Stimulated activated CD8-positive, alpha-beta memory T cell treated with anti-CD3 and anti-CD28 coated beads, Interleukin-2, amount 100 ng/mL, for 48 hours (primary cell): ENCODE measurements around the gene TRPV2.
"Not testable (repeated sequence)": the region's sequence is repeated elsewhere in the genome, so short reads cannot be mapped to it uniquely, and the experiment has no call there.

Source experiments
- DNase-seq, 2 donors: peaks; one replicate each; pipeline ENCODE4 v3.0.0-alpha.2; 2020; ENCODE audit warnings: low read depth in 2 of 2

TRPV2 gene

DNA sequence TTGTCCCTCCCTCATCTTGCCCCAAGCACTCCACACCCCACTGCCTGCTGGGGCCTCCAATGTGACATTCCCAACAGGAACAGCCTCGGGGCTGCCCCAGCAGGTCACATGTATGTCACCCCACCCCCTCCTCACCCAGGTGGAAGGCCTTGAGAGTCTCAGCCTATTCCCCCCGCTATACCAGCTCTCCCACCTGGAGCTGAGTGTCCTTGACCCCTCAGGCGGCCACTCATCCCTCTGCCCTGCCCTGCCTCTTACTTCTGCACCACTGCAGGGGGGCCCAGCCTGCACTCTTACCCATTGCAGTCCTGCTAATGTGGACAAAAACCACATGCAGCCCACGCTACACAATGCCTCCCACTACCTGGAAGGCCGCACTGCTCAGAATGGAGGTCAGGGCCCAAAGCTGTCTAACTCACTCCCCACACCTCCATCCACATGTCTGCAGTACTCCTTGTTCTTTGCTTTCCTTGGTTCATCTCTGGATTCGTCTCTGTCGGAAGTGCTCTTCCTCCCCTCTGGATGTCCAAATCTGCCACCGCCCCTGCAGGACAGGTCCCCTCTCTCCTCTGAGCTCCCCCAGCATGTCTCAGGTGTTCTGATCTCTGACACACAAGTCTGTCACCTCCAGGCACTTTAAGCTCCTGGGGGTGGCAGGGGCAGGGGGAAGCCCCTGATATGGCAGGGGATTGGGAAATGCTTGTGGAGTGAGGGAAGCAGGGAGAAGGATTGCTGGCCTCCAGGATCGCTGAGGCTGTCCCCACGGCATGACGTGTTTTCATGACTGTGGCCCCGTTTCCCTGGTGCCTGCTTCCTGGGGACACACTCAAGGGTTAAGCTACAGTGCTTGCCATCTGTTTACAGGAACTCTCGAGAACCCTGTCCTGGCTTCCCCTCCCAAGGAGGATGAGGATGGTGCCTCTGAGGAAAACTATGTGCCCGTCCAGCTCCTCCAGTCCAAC lies 20.8 kb downstream of the TRPV2 start:
- DNase-seq = no peak

DNA sequence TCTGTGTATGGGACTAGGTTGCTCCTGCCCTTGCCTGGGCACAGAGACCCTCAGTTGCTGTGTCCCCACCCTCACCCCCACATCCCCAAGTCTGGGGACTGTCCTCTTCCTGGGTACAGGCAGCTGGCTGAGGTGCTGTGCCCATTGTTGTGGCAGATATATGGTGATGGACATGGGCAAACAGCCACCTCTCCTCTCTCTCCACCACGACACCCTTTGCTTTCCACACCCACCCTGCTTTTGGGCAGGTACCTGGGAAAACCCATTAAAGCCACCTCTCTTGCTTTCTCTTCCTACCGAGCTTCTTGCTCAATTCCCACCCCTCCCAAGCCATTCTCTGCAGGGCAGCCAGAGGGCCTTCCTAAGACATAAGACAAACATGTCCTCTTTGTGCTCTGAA lies 21.7 kb downstream of the TRPV2 start:
- DNase-seq = no peak

DNA sequence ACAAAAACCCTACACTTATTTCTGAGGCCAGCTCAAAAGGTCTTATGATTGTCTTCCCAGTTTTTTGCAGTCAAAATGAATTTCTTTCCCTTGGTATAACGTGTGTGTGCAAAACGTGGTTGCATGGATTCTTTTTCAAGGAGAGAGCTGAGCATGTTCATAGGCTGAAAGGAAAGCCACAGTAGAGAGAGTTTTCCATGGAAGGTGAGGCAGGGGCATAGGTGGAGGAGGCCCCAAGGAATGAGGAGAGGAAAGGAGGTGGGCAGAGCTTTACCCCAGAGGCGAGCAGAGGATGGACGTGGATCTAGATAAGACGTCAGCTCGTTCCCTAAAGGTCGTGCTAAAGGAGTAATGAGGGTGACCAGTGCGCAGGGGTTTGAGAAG lies 22.8 kb downstream of the TRPV2 start:
- no peak for DNase-seq

DNA sequence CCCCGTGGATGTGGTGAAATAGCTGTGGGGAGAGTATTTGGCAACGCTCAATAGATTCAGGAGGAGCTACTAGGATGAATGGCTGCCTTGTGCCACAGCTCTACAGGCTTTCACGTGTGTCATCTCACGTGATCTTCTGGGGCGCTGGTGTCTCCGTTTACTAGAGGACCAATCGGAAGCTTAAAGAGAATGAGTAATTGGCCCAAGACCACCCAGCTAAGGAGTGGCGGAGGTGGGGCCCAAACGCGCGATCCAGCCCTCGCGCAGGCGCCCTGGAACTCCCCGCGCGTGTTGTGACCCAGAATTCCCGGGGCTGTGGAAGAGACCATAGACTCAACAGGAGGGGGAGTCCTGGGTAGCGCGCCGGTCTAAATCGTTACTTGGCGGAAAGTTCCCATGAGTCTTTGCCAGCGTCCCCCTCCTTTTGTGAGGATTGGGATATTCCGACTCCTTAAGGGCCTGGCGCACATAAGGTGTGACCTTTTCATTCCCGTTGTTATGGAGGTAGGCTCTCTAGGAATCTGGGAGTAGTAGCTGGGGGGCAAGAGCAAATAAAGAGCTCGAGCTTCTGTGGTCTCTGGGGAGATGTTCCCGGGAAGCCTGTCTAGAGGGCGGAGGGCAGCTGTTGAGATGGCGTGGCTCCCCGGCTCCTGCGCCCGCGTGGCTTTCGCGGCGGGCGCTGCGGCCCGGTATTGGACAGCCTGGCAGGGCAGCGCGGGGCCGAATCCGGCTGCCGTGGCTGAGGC lies 23.4 kb downstream of the TRPV2 start:
- peak; percentile 89 to 90 for DNase-seq

DNA sequence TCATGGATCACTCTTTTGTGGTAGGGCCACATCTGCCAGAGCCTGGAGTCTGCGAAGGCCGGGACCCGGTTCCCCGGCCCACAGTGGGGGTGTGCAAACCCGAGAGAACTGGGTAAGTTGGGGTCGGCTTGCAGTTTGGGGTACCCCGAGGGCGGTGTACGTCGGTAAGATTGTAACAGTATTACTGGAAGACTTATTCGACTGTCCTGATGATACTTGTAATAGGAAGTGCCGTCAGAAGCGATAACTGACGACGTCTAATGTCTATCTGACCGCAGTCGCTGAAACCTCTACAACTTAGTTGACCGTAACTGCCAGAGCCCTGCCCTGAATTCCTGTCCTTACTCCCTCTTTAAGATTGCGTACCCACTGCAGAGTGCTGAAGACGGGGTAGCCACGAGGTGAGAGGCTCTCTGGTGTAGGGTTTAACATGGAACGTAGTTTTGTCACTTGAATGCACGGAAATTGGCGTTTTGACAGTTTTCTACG lies 24.0 kb downstream of the TRPV2 start:
- no peak for DNase-seq

DNA sequence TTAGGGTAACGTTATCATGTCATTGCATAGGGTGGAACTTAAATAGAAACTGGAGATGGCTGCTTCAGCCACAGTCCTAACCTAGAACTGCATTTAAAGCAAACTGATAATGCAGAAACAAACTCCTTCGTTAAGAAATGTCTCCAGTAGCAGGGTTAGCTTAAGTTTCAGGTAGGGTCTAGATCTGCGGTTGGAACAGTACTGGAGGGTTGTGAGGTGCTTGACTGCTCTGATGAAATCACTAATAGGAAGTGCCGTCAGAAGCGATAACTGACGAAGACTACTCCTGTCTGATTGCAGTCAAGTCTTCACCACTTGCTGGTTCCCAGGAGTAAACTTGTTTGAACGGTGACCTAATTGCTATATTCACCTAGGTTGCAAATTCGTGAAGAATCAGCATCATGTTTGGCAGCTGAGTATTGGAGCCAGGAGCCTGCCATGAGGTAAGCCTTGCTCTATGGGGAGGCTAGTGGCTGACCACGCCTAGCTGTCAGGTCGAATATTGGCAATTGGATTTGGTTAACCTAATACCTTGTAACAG lies 24.5 kb downstream of the TRPV2 start:
- DNase-seq = no peak

DNA sequence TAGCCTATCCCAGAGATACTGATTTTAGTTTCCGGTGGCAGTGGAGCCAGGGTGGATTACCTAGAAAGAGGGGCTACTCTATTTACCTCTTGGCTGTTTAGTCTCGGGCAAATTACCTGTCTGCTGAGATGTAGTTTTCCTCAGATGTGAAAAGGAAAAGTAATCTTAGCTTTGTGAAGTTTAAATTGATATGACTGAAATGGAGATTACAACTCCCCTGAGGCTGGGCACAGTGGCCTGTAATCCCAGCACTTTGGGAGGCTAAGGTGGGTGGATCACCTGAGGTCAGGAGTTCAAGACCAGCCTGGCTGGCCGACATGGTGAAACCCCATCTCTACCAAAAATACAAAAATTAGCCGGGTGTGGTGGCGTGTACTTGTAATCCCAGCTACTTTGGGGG lies 25.0 kb downstream of the TRPV2 start:
- DNase-seq = not testable (repeated sequence)

DNA sequence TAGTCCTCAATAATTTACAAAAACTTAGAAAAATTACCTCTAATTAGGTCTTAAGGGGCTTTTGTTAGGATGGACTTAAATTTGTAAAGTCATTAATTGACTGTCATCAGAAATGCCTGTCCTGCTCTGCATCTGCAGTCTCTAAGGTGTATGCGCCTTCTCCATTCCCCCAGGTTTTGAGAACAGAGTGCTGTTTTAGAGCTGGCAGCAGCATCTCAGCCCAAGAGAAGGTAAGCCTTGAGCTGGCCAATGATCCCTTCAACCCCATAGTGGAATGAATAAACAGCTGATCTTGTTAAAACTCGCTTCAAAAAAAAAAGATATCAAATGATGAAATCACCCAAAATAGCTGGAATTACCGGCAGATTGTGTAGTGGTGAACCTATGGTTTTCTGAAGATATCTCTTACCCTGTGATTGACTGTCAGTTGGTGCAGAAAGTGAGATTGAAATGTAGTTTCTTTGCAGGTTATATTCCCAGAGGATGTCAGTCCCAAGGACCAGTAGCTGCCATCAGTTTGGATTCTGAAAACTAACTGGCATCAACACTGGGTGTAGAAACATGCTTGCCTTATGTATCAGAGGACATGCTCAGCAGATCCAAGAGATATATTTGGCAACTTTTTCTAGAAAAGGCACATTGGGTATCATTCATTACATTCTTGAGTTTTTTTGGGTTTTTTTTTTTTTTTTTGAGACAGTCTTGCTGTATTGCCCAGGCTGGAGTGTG lies 25.7 kb downstream of the TRPV2 start:
- DNase-seq = no peak

DNA sequence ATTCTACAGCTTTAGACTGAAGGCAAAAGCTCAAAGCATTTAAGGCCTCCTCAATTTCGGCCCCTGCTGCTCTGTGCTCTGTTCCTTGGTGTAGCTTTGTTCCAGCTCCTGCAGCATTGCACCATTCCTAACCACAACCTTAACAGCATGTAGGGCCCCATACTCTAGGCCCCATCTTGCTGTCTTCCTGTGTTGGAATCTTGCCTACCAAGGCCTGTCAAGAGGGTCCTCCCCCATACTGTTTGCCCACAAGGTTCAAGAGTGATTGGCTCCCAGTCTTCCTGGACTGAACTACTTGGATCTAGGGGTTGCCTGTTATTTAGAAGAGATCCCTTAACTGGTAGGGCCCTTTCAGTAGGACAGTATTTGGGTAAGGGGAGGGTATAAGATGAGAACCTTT lies 26.8 kb downstream of the TRPV2 start:
- no peak for DNase-seq

DNA sequence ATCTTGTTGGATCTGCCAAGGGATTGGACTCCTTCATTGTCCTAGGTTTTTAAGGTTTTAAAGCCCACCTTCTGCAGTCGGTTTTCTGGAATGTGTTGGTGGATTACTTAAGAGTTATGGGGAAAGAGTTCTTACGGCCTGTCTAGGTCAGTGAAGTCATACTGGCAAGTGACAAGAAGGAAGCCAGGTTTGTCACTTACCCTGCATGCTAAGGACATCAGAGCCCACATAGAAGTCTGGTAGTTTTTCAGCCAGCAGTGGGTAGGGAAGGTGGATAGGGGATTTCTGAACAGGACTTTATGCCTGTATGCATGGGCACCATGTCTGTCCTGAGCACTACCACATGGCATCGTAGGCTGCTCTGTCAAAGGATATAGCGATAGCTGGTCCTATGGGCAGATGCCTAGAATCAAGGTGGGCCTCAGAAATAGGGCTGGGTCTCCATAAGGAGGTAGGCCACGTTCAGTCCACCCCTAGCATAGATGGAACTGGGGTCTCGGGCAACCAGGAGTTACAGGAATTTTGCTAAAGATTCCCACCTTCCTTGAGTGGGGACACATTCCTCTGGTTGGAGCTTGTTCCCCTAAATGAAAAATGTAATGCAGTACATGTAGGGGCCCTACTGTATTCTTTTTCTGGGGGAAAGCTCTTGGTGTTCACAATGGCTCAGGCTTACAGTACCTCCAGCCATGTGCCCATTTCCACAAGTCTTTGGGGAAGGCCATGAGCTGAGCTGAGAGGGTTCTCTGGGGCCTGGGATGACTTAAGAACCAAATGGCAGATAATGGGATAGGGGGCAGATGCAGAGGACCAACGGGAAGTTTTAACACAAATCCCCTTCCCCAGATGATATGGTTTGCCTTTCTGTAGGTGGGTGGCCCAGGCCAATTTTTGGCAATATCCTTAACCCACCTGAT lies 27.5 kb downstream of the TRPV2 start:
- DNase-seq = no peak

DNA sequence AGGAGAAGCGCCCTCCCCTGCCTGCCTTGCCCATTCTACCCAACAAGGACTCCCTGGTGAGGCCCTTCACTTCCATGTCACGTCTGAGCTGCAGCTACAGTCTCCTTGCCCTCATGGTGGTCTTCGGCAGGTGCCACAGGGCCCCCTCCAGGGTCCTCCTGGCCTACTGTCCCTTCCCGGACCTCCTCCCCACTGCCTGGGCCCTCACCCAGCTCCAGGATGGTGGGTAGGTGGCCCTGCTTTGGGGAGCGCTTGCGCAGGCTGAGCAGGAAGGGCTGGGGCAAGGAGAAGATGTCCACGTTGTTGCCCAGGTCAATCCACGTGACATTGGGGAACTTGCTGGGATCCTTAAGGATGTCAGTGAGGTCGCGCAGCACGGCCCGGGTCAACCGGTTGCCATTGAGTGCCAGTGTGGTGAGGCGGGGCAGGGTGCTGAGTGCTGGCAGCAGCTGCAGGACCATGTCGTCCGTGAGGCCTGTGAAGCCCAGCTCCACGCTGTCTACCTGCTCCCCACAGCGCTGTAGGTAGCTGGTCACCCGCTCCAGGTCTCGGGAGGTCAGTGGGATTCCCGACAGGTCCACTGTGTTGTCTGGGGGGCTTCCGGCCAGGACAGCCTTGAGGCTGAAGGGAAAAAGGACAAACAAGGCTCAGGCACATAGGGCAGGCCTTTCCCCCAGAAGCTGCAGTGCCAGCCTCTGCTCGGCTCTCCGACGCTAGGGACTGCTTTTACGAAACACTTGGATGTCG lies 28.3 kb downstream of the TRPV2 start:
- DNase-seq = no peak

DNA sequence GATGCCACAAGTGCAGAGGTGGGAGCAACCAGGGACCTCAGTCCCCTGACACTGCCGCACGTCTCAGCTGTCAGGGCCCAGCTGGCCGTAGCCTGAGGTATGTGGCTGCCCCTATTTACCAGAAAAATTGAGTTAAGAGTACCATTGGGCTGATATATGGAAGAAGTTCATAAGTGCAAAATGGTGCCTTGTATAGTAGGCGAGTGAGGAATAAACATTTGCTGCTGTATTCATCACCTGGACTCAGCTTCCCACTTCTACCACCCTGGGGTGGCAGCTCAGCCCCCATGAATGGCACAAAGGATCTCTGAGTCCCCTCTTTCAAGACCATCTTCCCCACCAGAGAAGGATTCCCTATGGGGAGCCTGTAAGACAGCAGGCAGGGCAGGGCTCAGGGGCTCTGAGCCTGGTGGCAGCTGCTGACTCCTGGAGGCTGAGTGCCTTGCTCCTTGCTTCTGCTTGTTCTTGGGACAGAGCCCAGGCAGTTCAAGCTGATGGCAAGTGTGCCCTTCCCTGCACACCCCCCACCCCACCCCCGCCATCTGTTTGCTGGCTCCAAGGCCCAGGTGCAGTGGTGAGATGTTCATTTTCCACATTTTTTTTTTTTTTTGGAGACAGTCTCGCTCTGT lies 29.0 kb downstream of the TRPV2 start:
- no peak for DNase-seq

DNA sequence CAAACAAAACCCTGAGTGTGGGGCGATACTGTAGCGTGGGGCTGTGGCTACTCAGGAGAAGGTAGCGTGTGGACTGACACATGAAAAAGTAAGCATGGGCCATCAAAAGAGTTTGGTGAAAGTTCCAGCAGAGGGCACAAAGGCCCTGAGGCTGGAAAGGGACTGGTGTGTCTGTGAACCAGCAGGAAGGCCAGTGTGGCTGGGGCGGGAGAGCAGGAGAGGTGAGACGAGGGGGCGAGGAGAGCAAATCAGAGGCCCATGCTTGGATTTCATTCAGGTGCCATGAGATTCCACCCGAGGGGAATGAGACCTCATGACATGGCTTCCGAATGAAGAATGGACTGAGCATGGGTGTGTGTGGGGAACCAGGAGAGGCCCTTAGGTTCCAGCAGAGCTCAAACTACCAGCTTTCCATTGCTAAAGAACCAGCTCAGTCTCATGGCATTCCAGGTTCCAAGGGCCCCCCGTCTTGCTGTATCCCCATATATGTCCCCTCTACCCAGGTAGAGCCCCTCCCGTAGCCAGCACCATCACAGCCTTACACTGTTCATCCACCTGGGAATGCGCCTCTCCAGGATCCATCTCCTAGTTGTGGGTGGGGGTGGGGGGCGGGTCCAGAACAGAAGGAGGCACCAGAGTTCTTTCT lies 31.1 kb downstream of the TRPV2 start:
- no peak for DNase-seq

DNA sequence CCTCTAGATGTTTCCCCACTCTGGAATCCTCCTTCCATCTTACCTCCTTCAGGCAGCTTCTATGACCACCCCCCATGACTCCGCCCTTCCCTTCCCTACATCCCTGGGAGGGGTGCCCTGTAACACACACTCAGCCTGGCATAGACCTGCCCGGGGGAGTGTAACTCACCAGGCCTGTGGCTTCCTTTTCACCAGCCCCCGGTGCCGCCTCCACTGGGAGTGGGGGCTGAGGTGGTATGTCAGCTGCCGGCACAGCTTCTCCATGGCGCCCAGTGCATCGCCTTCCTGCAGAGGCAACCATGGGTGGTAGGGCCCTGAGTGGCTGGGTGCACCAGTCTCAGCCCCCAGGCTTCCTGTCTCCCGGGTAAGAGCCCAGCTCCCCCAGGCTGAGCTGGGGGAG lies 32.3 kb downstream of the TRPV2 start:
- no peak for DNase-seq

DNA sequence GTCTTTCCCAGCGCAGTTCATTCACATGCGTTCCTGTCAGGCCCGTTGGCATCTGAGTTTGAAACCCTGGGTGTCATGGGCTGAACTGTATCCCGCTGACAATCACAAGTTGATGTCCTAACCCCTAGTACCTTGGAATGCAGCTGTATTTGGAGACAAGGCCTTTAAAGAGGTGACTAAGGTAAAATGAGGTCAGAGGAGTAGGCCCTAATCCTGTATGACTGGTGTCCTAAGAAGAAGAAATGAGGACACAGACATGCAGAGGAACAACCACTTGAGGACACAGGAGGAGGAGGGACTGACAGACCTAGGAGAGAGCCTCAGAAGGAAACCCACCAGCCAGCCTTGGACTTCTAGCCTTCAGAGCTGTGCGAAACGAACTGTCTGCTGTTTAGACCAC lies 33.1 kb downstream of the TRPV2 start:
- DNase-seq = no peak

DNA sequence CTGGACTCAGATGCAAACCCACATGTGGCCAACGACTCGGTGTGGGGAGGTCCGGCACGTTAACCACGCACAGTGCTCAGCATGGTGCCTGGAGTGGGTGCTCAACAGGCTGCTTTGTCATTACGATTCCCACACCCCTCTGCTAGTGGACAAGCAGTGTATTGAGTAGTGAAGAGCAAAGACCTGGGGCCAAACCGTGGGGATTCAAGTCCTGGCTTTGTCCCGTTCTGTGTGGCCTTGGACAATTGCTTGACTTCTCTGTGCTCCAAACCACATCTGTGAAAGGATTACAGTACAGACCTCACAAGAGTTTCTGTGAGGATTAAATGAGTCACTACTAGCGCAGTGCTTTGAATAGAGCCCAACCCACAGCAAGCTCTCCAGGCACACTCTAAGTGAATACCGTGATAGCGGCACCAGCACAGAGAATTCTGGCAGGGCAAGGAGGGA lies 33.8 kb downstream of the TRPV2 start:
- no peak for DNase-seq

DNA sequence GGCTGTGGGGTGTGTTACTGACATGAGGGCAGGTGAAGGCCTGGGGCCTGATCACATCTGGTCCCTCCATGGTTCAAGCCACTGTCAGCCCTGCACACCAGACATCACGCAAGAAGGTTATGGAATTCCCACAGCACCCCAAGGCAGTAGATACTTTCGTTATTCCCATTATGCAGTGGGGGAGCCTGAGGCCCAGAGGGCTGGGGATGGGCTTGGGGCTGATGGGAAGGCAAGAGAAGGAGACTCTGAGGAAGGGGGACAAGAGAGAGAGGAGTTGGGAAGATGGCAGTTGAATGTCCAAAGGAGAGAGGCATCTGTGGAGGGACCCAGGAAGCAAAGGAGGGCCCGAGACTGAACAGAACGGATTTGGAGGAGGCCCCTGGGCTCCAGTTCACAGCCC lies 34.7 kb downstream of the TRPV2 start:
- no peak for DNase-seq

DNA sequence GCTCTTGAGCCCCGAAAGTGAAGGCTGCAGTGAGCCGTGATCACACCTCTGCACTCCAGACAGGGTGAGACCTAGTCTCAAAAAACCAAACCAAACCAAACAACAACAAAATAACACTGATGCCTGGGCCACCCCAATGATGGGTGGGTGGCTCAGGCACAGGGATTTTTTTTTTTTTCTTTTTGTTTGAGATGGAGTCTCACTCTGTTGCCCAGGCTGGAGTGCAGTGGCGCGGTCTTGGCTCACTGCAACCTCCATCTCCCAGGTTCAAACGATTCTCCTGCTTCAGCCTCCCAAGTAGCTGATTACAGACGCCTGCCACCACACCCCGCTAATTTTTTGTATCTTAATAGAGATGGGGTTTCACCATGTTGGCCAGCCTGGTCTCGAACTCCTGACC lies 36.9 kb downstream of the TRPV2 start:
- DNase-seq = not testable (repeated sequence)

DNA sequence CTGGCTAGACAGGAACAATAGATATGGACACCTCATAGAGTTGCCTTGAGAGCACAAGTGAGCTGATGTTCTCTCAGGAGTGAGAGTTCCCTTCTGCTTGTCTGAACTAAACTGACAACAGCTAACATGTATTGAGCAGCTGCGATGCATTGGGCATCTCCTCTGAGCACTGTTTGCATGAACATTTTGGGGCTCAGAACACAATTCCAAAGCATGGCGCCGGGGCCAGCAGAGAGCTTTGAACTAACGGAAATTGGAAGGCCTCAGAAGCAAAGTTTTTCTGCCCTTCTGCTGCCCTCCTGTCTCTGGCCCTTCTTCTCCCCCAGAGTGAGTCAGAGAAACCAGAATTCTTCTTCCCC lies 38.1 kb downstream of the TRPV2 start:
- DNase-seq = no peak
